A549 (cell line): ENCODE results near the gene LIN7A. TPM values are rescaled to one million over a fixed set of nuclear protein-coding genes. Genes with fewer than 3 reads are reported as not detected.

Source experiments
- ATAC-seq, 2 experiments: fragments of 200-7000 bp in 1 of 2; fragments of >200 bp in 1 of 2; cut with Nextera tagmentation in 1 of 2; cut with Tn5 transposase in 1 of 2; 3 replicates each; pipeline versions ENCODE4 v1.8.0 to v1.9.1; 2018 to 2020; ENCODE audit warnings: mild to moderate bottlenecking in 1 of 2, moderate library complexity in 1 of 2
- CTCF ChIA-PET: fragments of 300-600 bp; sonication (Branson Sonifier 250); formaldehyde crosslinking; extraction: SDS; loops from one replicate; lab custom pipeline; 2021; ENCODE audit warnings: antibody characterized with exemption, inconsistent platforms; lab: Yijun Ruan, JAX
- POLR2A ChIA-PET: fragments of 350-600 bp; formaldehyde crosslinking; extraction: SDS; loops from one replicate; lab custom pipeline; 2021; ENCODE audit warnings: antibody characterized with exemption, inconsistent platforms; lab: Yijun Ruan, JAX
- DNase-seq, 2 experiments: peaks; one replicate each; pipeline versions ENCODE4 v3.0.0 to v3.0.0-alpha.2; 2011 to 2016; ENCODE audit warnings: low read depth in 1 of 2, low spot score in 1 of 2
- FAIRE-seq: peaks from 2 replicates; lab custom pipeline; 2011; peaks lifted over from hg19 to GRCh38; lab: Jason Lieb, UNC
- H3K27ac ChIP-seq, 2 experiments: fragments of >200 bp; sonication (Bioruptor Twin); formaldehyde crosslinking; 3 replicates each; pipeline ENCODE4 v1.5.1; 2016 to 2017
- H3K4me1 ChIP-seq: fragments of >200 bp; sonication (Bioruptor Twin); formaldehyde crosslinking; 3 replicates; pipeline ENCODE4 v1.6.1; 2016
- H3K4me2 ChIP-seq: fragments of >200 bp; sonication (Bioruptor Twin); formaldehyde crosslinking; 3 replicates; pipeline ENCODE4 v1.6.1; 2016
- H3K4me3 ChIP-seq: fragments of >200 bp; sonication (Bioruptor Twin); formaldehyde crosslinking; 3 replicates; pipeline ENCODE4 v1.5.1; 2016
- H3K9me3 ChIP-seq: fragments of >200 bp; sonication (Bioruptor Twin); formaldehyde crosslinking; 3 replicates; pipeline ENCODE4 v1.6.1; 2016
- BHLHE40 ChIP-seq: IDR thresholded peaks from 2 replicates; pipeline ENCODE4 v1.6.1; 2012; ENCODE audit warnings: low read depth, low read length, inconsistent platforms
- CBX2 ChIP-seq: fragments of 200-600 bp; sonication (generic); IDR thresholded peaks from 2 replicates; pipeline ENCODE4 v1.6.1; 2016; ENCODE audit warnings: low read depth, mild to moderate bottlenecking, borderline replicate concordance
- CEBPB ChIP-seq, 2 experiments: fragments of >200 bp in 1 of 2; sonication (Bioruptor Twin) in 1 of 2; formaldehyde crosslinking in 1 of 2; IDR thresholded peaks; 2 replicates each; pipeline ENCODE4 v1.6.1; 2012 to 2016
- EP300 ChIP-seq, 2 experiments: fragments of >200 bp; sonication (Bioruptor Twin); formaldehyde crosslinking; IDR thresholded peaks; 2 replicates in 1 of 2; 3 replicates in 1 of 2; pipeline ENCODE4 v1.6.1; 2016 to 2017
- FOXS1 ChIP-seq: fragments of 250-450 bp; sonication (Bioruptor Pico); IDR thresholded peaks from 2 replicates; pipeline ENCODE4 v1.5.0; 2020; ENCODE audit warnings: mild to moderate bottlenecking, moderate library complexity
- HOXB5 ChIP-seq: fragments of 250-450 bp; sonication (Bioruptor Pico); IDR thresholded peaks from 2 replicates; pipeline ENCODE4 v1.5.0; 2020; ENCODE audit warnings: mild to moderate bottlenecking, moderate library complexity
- JUN ChIP-seq, 2 experiments: fragments of >200 bp; sonication (Bioruptor Twin); formaldehyde crosslinking; IDR thresholded peaks; 2 replicates in 1 of 2; 3 replicates in 1 of 2; pipeline ENCODE4 v1.6.1; 2016 to 2017
- KDM1A ChIP-seq: fragments of 200-600 bp; sonication (generic); IDR thresholded peaks from 2 replicates; pipeline ENCODE4 v1.6.1; 2016; ENCODE audit warnings: low read depth, mild to moderate bottlenecking
- KDM5A ChIP-seq: fragments of 200-600 bp; sonication (generic); IDR thresholded peaks from 2 replicates; pipeline ENCODE4 v1.6.1; 2016; ENCODE audit warnings: antibody characterized with exemption, mild to moderate bottlenecking
- MYC ChIP-seq: IDR thresholded peaks from 2 replicates; pipeline ENCODE4 v1.6.1; 2012; ENCODE audit warnings: mild to moderate bottlenecking, inconsistent platforms, low read length, improper control_type of control experiment, borderline replicate concordance
- NR3C1 ChIP-seq: fragments of >200 bp; sonication (Bioruptor Twin); formaldehyde crosslinking; IDR thresholded peaks from 3 replicates; pipeline ENCODE4 v1.6.1; 2017
- POLR2AphosphoS2 ChIP-seq: conservative IDR thresholded peaks from 2 replicates; pipeline ENCODE4 v1.6.1; 2012; ENCODE audit warnings: low read length, improper control_type of control experiment, inconsistent platforms
- REST ChIP-seq: fragments of 200-600 bp; sonication (generic); IDR thresholded peaks from 2 replicates; pipeline ENCODE4 v1.6.1; 2016; ENCODE audit warnings: antibody characterized with exemption, mild to moderate bottlenecking, moderate library complexity
- RFX5 ChIP-seq: fragments of 450-650 bp; IDR thresholded peaks from 2 replicates; pipeline ENCODE4 v1.7.1; 2014; ENCODE audit warnings: antibody characterized with exemption, mild to moderate bottlenecking, moderate library complexity
- SREBF2 ChIP-seq: fragments of 450-650 bp; IDR thresholded peaks from 2 replicates; pipeline ENCODE4 v1.6.1; 2014; ENCODE audit warnings: mild to moderate bottlenecking, moderate library complexity
- TP53 ChIP-seq: fragments of 250-450 bp; sonication (Bioruptor Pico); IDR thresholded peaks from 2 replicates; pipeline ENCODE4 v1.5.0; 2021; ENCODE audit warnings: mild to moderate bottlenecking, moderate library complexity
- WGBS: methylation state at CpG from one replicate; pipeline ENCODE4 v1.1.6; 2017; ENCODE audit errors: missing lambda C conversion rate; 5-methylcytosine and 5-hydroxymethylcytosine counted together
- polyA plus RNA-seq, 4 experiments: library from polyadenylated mRNA; depleted of rRNA in 3 of 4; stranded (reverse); fragments of >200 nt; fragmentation: RNase III in 1 of 4; extraction: RNeasy Plus Mini Kit Qiagen cat#74134 plus additional on column Dnase treatment in 1 of 4; gene quantifications; 2 replicates in 3 of 4; 3 replicates in 1 of 4; pipeline ENCODE4 v1.2.3, GENCODE V29; 2011 to 2017
- TF ChIP-seq, protein P1 (sequence below): fragments of 250-450 bp; sonication (Bioruptor Pico); IDR thresholded peaks from 2 replicates; pipeline ENCODE4 v1.5.0; 2020; ENCODE audit warnings: low read depth, mild to moderate bottlenecking, moderate library complexity
- TF ChIP-seq, protein P2 (sequence below): fragments of >200 bp; sonication (Bioruptor Twin); formaldehyde crosslinking; IDR thresholded peaks from 2 replicates; pipeline ENCODE4 v1.6.1; 2016
- TF ChIP-seq, protein P3 (sequence below): fragments of 150-350 bp; IDR thresholded peaks from 2 replicates; pipeline ENCODE4 v1.6.1; 2014; ENCODE audit warnings: low read depth, mild to moderate bottlenecking, low read length
- TF ChIP-seq, protein P4 (sequence below): IDR thresholded peaks from 2 replicates; pipeline ENCODE4 v1.6.1; 2012; ENCODE audit warnings: low read depth, borderline replicate concordance

The LIN7A gene
- polyA plus RNA-seq, 2 of the 4 experiments (the other 2 are of a cell fraction), result 0.23 to 2.6 TPM

DNA sequence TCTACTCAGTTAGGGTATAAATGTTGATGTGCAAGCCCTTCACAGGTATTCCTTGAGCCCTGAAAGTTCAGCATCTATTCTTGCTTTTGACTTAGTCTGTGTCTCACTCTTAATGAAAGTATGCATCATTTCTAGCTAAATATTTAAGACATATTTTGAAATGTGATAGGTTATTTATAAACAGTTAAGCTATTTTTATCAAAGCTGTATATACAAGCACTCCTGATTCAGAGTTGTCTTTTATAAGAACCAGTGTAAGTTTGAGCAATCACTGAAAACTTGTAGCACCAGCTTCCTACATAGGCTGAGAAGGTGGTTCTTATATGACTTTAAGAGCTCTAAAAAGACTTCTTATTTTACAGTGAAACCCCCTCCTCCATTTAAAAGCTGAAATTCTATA, 122.4 kb downstream of the LIN7A start:
- no peak for TF ChIP-seq MYC
- TF ChIP-seq SREBF2, result no peak
- TF ChIP-seq POLR2AphosphoS2, result no peak
- TF ChIP-seq CBX2, result no peak
- TF ChIP-seq, protein P1, sequence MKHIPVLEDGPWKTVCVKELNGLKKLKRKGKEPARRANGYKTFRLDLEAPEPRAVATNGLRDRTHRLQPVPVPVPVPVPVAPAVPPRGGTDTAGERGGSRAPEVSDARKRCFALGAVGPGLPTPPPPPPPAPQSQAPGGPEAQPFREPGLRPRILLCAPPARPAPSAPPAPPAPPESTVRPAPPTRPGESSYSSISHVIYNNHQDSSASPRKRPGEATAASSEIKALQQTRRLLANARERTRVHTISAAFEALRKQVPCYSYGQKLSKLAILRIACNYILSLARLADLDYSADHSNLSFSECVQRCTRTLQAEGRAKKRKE (CRISPR knock-in tag), result no peak
- TF ChIP-seq TP53 (CRISPR knock-in tag), result no peak
- no peak for TF ChIP-seq BHLHE40
- no peak for TF ChIP-seq REST
- FAIRE-seq (no peak), DNase-seq (no peak), ATAC-seq (no peak)
- no peak overlapping the region for H3K27ac ChIP-seq
- POLR2A ChIA-PET, result no interaction called here
- no peaks in the 10 kb centered on the region for H3K9me3 ChIP-seq
- CTCF ChIA-PET, result no interaction called here
- H3K4me2 ChIP-seq, result no peak overlapping the region
- no peak overlapping the region for H3K4me3 ChIP-seq
- no peaks in the 10 kb centered on the region for H3K4me1 ChIP-seq

DNA sequence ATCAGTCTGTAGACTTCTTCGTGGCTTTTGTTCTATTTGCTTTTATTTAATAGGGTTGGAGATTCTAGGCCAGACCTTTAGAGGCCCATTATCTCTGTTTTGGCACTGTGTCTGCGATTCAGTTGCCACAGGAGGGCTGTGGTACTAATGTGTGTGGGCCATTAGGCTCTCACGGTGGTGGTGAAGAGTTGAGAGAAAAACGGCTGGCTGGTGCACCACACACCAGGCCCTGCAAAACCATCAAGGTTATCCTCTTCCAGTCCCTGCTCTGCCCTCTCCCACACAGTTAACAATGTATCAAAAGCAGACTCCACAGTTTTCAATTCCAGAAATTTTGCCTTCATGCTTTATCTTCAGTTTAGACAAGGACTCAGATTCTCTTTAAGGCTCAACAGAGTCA, 123.3 kb downstream of the LIN7A start:
- Histone ChIP-seq H3K9me3 (no peaks in the 10 kb centered on the region), H3K4me3 (no peak overlapping the region), H3K27ac (no peak overlapping the region), H3K4me2 (no peak overlapping the region), H3K4me1 (no peaks in the 10 kb centered on the region)
- ChIA-PET POLR2A (no interaction called here), CTCF (no interaction called here)
- 36% methylated on average over 4 of the region's 4 CpGs for WGBS
- FAIRE-seq (no peak), DNase-seq (no peak), ATAC-seq (no peak)
- TF ChIP-seq NR3C1 (no peak), CEBPB (IDR thresholded peaks at IDR 0.05) (no peak), POLR2AphosphoS2 (no peak), BHLHE40 (no peak), RFX5 (no peak), EP300 (IDR thresholded peaks at IDR 0.05) (no peak)
- TF ChIP-seq, protein P2, sequence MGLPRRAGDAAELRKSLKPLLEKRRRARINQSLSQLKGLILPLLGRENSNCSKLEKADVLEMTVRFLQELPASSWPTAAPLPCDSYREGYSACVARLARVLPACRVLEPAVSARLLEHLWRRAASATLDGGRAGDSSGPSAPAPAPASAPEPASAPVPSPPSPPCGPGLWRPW, result no peak

GRCh38 chr12:80813820-80814219, 123.9 kb downstream of the LIN7A start:
- no peaks in the 10 kb centered on the region for H3K4me1 ChIP-seq
- H3K4me3 ChIP-seq, result no peak overlapping the region
- H3K9me3 ChIP-seq, result no peaks in the 10 kb centered on the region
- H3K27ac ChIP-seq, result no peak overlapping the region
- TF ChIP-seq REST, result no peak
- TF ChIP-seq, protein P3, sequence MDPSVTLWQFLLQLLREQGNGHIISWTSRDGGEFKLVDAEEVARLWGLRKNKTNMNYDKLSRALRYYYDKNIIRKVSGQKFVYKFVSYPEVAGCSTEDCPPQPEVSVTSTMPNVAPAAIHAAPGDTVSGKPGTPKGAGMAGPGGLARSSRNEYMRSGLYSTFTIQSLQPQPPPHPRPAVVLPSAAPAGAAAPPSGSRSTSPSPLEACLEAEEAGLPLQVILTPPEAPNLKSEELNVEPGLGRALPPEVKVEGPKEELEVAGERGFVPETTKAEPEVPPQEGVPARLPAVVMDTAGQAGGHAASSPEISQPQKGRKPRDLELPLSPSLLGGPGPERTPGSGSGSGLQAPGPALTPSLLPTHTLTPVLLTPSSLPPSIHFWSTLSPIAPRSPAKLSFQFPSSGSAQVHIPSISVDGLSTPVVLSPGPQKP, result no peak
- no peak for TF ChIP-seq EP300 (IDR thresholded peaks at IDR 0.05)
- no peak for TF ChIP-seq HOXB5 (CRISPR knock-in tag)
- no peak for TF ChIP-seq KDM5A
- TF ChIP-seq, protein P2, result no peak
- TF ChIP-seq RFX5, result no peak
- TF ChIP-seq KDM1A, result no peak
- no peak for TF ChIP-seq CBX2
- no peak for TF ChIP-seq FOXS1 (CRISPR knock-in tag)
- no peak for TF ChIP-seq JUN (IDR thresholded peaks at IDR 0.05)
- TF ChIP-seq, protein P4, sequence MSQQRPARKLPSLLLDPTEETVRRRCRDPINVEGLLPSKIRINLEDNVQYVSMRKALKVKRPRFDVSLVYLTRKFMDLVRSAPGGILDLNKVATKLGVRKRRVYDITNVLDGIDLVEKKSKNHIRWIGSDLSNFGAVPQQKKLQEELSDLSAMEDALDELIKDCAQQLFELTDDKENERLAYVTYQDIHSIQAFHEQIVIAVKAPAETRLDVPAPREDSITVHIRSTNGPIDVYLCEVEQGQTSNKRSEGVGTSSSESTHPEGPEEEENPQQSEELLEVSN, result no peak
- ATAC-seq, result no peak
- H3K4me2 ChIP-seq, result no peak overlapping the region
- ChIA-PET POLR2A (no interaction called here), CTCF (no interaction called here)
- no peak for DNase-seq
- FAIRE-seq, result no peak
- 29% methylated on average over 2 of the region's 2 CpGs for WGBS
